GM12801 (cell line): Measurements from ENCODE around the gene TEX14.

ENCODE experiments used
- CTCF ChIP-seq: IDR thresholded peaks from one replicate; pipeline ENCODE4 v1.5.1; 2011; ENCODE audit warnings: control low read depth; ENCODE audit not compliant: insufficient read length; ENCODE audit errors: extremely low read depth

The TEX14 gene

DNA sequence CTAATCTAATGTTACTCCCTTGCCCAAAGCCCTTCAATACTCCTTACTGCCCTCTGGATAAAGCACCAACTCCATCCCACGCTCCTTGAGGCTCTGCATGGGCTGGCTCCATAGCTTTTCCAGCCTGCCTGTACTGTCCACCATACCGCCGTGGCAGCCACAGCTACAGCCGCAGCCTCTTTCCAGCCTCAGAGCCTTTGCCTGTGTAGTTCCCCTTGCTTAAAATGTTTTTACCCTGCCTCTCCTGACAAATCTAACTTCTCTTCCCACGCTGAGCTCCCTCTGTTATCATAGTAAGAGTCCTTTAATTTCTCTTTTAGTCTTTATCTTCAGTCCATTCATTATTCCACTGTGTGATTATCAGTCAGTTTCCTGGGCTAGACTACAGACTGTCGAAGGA is 22.0 kb downstream of the TEX14 start:
- TF ChIP-seq CTCF, result no peak

DNA sequence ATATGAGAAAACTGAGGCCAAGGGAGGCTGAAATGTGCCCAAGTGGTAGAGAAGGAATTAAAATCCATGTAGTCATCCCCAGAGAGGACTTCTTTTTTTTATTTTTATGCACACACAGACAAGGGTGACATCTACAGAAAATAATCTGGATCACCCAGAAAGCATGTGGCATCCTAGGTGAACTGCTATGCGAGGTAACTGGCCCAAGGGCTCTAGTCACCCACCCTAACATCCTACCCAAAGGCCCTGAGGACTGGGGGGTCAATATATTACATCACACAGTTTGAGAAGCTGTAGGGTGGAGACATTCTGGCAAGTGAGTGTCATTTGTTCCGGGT is 23.3 kb downstream of the TEX14 start:
- no peak for TF ChIP-seq CTCF

- no peak for TF ChIP-seq CTCF
Measured at GRCh38 chr17:58667934-58668597, 23.8 kb downstream of the TEX14 start.

DNA sequence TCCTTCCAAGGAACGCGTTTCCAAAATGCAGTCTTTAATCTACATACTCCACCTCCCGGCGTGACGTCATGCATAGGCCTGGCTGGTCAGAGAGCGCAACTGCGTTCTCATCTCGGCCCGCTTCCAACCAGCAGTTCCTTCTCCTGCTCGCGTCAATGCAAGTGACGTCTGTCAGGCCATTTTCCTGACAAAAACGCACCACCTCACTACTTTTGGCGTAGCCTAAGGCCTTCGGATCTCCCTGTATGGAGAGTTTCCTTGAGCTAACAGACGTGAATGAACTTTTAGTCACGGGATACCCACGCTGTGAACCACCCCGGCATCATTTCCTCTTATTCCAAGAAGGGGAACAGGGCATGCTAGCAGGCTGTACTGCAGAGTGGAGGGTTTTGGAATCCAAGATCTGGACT is 25.0 kb downstream of the TEX14 start:
- no peak for TF ChIP-seq CTCF

DNA sequence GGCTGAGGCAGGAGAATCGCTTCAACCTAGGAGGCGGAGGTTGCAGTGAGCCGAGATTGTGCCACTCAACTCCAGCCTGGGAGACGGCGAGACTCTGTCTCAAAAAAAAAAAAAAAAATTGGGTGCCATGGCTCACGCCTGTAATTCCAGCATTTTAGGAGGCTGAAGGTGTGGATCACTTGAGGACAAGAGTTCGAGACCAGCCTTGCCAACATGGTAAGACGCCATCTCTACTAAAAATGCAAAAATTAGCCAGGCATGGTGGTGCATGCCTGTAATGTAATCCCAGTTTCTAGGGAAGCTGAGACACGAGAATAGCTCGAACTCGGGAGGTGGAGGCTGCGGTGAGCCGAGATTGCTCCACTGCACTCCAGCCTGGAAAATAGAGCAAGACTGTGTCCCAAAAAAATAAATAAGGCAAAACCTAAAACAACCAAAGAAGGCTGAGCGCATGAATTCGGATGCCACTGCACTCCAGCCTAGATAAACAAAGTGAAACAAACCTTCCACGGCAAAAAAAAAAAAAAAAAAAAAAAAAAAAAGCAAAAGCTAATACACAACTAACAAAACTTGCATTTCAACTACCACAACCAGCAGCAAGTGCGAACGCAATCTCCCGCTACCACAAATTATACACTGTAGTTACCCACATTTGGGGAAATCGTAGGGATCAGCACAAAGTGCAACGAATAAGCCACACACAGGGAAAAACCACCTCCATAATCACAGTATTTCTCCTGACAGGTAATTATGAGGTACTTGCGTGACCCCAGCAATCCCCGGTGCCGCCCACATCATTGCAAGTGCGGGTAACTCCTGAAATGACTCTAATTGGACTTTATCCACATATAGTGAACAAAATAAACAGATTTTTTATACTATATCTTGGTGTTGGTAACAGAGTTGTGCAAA is 25.6 kb downstream of the TEX14 start:
- TF ChIP-seq CTCF, result no peak

DNA sequence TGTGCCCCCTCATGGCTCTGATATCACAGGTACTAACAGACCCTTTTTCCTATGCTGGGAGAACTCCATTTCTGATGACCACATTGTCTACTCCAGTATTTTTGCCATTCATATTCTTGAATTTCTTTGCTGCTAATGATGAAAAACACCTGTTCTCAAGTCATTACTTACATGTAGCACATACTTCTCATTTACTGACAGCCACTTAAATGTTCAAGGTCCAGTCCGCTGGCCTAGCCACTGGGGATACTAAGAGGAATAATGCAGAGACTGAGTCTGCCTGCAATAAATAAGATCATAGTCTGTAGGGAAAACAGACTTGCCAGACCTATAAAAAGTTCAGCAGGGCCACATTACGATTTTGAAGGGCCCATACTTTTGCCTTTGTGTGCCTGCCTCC is 27.5 kb downstream of the TEX14 start:
- no peak for TF ChIP-seq CTCF

- no peak for TF ChIP-seq CTCF
Measured at GRCh38 chr17:58661499-58661898, 30.3 kb downstream of the TEX14 start.
